DOHH2 (cell line): Measurements from ENCODE around the gene RLF.

Experiments used
- H3F3A ChIP-seq: fragments of 200-600 bp; sonication (generic), shearing (Covaris generic); 2 replicates; pipeline ENCODE4 v1.6.0; 2016; ENCODE audit warnings: antibody characterized with exemption, mild to moderate bottlenecking; ENCODE audit not compliant: control insufficient read depth, insufficient read depth
- H3K27ac ChIP-seq: fragments of 200-600 bp; sonication (generic); 2 replicates; pipeline ENCODE4 v1.5.1; 2014; ENCODE audit warnings: low read depth, mild to moderate bottlenecking, low read length, moderate library complexity
- H3K27me3 ChIP-seq: fragments of 200-600 bp; sonication (generic); 2 replicates; pipeline ENCODE4 v1.6.1; 2014; ENCODE audit warnings: mild to moderate bottlenecking, low read length, mixed read lengths; ENCODE audit not compliant: control insufficient read depth
- H3K36me3 ChIP-seq: fragments of 200-600 bp; sonication (generic); 2 replicates; pipeline ENCODE4 v1.6.1; 2014; ENCODE audit warnings: mild to moderate bottlenecking, low read length, moderate library complexity, mixed read lengths; ENCODE audit not compliant: control insufficient read depth
- H3K4me1 ChIP-seq: fragments of 200-600 bp; sonication (generic); 2 replicates; pipeline ENCODE4 v1.6.1; 2014; ENCODE audit warnings: mild to moderate bottlenecking, low read length, mixed read lengths; ENCODE audit not compliant: control insufficient read depth
- H3K4me2 ChIP-seq: fragments of 200-600 bp; sonication (generic); 2 replicates; pipeline ENCODE4 v1.6.0; 2014; ENCODE audit warnings: mild to moderate bottlenecking, low read length, moderate library complexity
- H3K4me3 ChIP-seq: fragments of 200-600 bp; sonication (generic); 2 replicates; pipeline ENCODE4 v1.5.1; 2014; ENCODE audit warnings: mild to moderate bottlenecking, low read length, mixed read lengths
- H3K79me2 ChIP-seq: fragments of 200-600 bp; sonication (generic); 2 replicates; pipeline ENCODE4 v1.6.1; 2014; ENCODE audit warnings: mild to moderate bottlenecking, low read length, mixed read lengths; ENCODE audit not compliant: control insufficient read depth
- H3K9me2 ChIP-seq: fragments of 200-600 bp; sonication (generic); replicated peaks from 2 replicates; pipeline ENCODE4 v1.6.1; 2014; ENCODE audit warnings: mild to moderate bottlenecking, low read length, mixed read lengths; ENCODE audit not compliant: control insufficient read depth
- H3K9me3 ChIP-seq: fragments of 200-600 bp; sonication (generic); 2 replicates; pipeline ENCODE4 v1.6.1; 2014; ENCODE audit warnings: antibody characterized with exemption, low read length, mixed read lengths; ENCODE audit not compliant: control insufficient read depth, insufficient read depth
- H4K20me1 ChIP-seq: fragments of 200-600 bp; sonication (generic); 2 replicates; pipeline ENCODE4 v1.6.0; 2014; ENCODE audit warnings: low read depth, mild to moderate bottlenecking, antibody characterized with exemption, low read length, moderate library complexity; ENCODE audit not compliant: control insufficient read depth, insufficient read depth
- EZH2phosphoT487 ChIP-seq: fragments of 200-600 bp; sonication (generic); IDR thresholded peaks from 2 replicates; pipeline ENCODE4 v1.6.1; 2017; ENCODE audit warnings: borderline replicate concordance, mild to moderate bottlenecking, antibody characterized with exemption, low read length, moderate library complexity, mixed read lengths
- TF ChIP-seq, protein P1 (sequence below): fragments of 200-600 bp; sonication (generic); IDR thresholded peaks from one replicate; pipeline ENCODE4 v1.5.1; 2014; ENCODE audit warnings: antibody characterized with exemption, mild to moderate bottlenecking, low read depth, low read length; ENCODE audit not compliant: poor library complexity, severe bottlenecking

The RLF gene

GRCh38 chr1:40133312-40133665, 27.9 kb upstream of the RLF start:
- Histone ChIP-seq H3K4me1 (no peaks in the 10 kb centered on the region), H3K79me2 (no peaks in the 10 kb centered on the region), H4K20me1 (no peaks in the 10 kb centered on the region), H3K9me2 (no peaks in the 10 kb centered on the region), H3K4me2 (no peak overlapping the region), H3K27ac (no peak overlapping the region), H3K36me3 (no peaks in the 10 kb centered on the region), H3K9me3 (peaks cover 6% of the 10 kb centered on the region; the same call in 1 of the 2 replicates), H3K4me3 (no peak overlapping the region), H3F3A (no peaks in the 10 kb centered on the region), H3K27me3 (peaks cover 5% of the 10 kb centered on the region; the same call in 1 of the 2 replicates)
- TF ChIP-seq, protein P1, sequence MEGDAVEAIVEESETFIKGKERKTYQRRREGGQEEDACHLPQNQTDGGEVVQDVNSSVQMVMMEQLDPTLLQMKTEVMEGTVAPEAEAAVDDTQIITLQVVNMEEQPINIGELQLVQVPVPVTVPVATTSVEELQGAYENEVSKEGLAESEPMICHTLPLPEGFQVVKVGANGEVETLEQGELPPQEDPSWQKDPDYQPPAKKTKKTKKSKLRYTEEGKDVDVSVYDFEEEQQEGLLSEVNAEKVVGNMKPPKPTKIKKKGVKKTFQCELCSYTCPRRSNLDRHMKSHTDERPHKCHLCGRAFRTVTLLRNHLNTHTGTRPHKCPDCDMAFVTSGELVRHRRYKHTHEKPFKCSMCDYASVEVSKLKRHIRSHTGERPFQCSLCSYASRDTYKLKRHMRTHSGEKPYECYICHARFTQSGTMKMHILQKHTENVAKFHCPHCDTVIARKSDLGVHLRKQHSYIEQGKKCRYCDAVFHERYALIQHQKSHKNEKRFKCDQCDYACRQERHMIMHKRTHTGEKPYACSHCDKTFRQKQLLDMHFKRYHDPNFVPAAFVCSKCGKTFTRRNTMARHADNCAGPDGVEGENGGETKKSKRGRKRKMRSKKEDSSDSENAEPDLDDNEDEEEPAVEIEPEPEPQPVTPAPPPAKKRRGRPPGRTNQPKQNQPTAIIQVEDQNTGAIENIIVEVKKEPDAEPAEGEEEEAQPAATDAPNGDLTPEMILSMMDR, result no peak
- no peak for TF ChIP-seq EZH2phosphoT487

- Histone ChIP-seq H3K4me1 (no peaks in the 10 kb centered on the region), H3K9me3 (peaks cover 6% of the 10 kb centered on the region; the same call in 1 of the 2 replicates), H3K4me2 (no peak overlapping the region), H3K36me3 (no peaks in the 10 kb centered on the region), H3K79me2 (no peaks in the 10 kb centered on the region), H3K27ac (no peak overlapping the region), H3K27me3 (peaks cover 9% of the 10 kb centered on the region), H3F3A (no peaks in the 10 kb centered on the region), H3K9me2 (no peaks in the 10 kb centered on the region), H4K20me1 (no peaks in the 10 kb centered on the region), H3K4me3 (no peak overlapping the region)
- TF ChIP-seq, protein P1, result no peak
- no peak for TF ChIP-seq EZH2phosphoT487
Measured at GRCh38 chr1:40133839-40134238, 27.3 kb upstream of the RLF start.

DNA sequence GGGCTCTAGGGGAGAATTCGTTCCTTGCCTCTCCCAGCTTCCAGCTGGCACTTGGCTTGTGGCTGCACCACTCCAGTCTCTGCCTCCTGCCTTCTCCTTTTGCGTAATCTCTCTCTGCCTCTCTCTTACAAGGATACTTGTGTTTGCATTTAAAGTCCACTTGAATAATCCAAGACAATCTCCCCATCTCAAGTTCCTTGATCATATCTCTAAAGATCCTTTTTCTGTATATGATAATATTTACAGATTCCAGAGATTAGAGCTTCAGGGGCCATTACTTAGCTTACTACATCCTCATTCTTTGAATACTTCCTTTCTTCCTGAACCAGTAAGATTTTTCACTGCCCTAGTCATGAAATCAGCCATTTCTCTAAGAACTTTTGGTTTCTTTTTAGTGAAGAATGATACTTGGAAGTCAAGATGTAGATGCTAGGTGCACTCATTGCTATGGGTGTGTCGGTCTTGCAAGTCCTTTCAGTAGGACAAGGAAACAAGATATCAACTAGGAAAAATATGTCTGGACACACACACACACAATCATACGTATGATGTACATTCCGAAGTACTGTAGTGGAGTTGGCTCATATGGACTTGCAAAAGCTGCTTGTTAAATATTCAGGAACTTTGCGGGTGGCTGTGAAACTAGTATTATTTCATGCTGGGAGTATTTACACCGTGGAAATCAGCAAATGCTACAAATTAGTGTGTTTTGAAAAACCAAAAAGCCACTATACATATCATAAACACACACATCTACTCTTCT, 20.8 kb upstream of the RLF start:
- no peaks in the 10 kb centered on the region for H3K9me3 ChIP-seq
- TF ChIP-seq, protein P1, result no peak
- no peak for TF ChIP-seq EZH2phosphoT487
- H3K4me1 ChIP-seq, result 0 out of 2 replicates have a peak, but pooled peaks cover 3% of the 10 kb centered on the region
- peaks cover 45% of the 10 kb centered on the region for H3K27me3 ChIP-seq
- H3F3A ChIP-seq, result no peaks in the 10 kb centered on the region
- H3K4me3 ChIP-seq, result no peak overlapping the region
- H4K20me1 ChIP-seq, result no peaks in the 10 kb centered on the region
- no peaks in the 10 kb centered on the region for H3K9me2 ChIP-seq
- no peaks in the 10 kb centered on the region for H3K36me3 ChIP-seq
- H3K79me2 ChIP-seq, result no peaks in the 10 kb centered on the region
- no peak overlapping the region for H3K4me2 ChIP-seq
- H3K27ac ChIP-seq, result no peak overlapping the region
